ENCODE data around the gene ACSL1. TPM values are rescaled to one million over a fixed set of nuclear protein-coding genes. Genes with fewer than 3 reads are reported as not detected.

Gene ACSL1
- total and polyA plus RNA-seq, 2 of the 8 experiments (the other 6 are each of a cell fraction or from before 2014, with no cell fraction given), result 2.3 to 8.7 TPM

GRCh38 chr4:184824776-184825084 is 1.0 kb downstream of the ACSL1 start:
- H3K56ac ChIP-seq (replicated peaks; ENCODE audit: insufficient read length, low read depth, low read length), result no peak overlapping the region
- H3K9ac ChIP-seq (replicated peaks in 1 of 4; ENCODE audit: extremely low read depth in 1 of 4, low read depth in 3 of 4, low read length in 3 of 4), result no peak overlapping the region
- no peak overlapping the region for H3K18ac ChIP-seq (ENCODE audit: extremely low read depth, low read length)
- H3K79me2 ChIP-seq (ENCODE audit: control insufficient read depth in 1 of 2, insufficient read depth in 2 of 2, low read length in 2 of 2), result no peaks in the 10 kb centered on the region
- no peaks in the 10 kb centered on the region for H3K9me3 ChIP-seq (ENCODE audit: insufficient read depth in 2 of 2, low read depth in 1 of 2, low read length in 1 of 2)
- H2BK20ac ChIP-seq (ENCODE audit: low read length), result no peak overlapping the region
- H3K27ac ChIP-seq (ENCODE audit: low read depth, low read length), result no peak overlapping the region
- no peak overlapping the region for H4K8ac ChIP-seq (ENCODE audit: extremely low read depth, insufficient read depth, low read length)
- H2BK12ac ChIP-seq (ENCODE audit: low read depth, low read length), result no peak overlapping the region
- H3K36me3 ChIP-seq (ENCODE audit: control insufficient read depth in 2 of 4, insufficient read depth in 4 of 4, low read length in 3 of 4), result no peaks in the 10 kb centered on the region; a peak in 1 of 8 replicates
- H3K79me1 ChIP-seq (ENCODE audit: low read depth, low read length), result no peaks in the 10 kb centered on the region
- ChIA-PET POLR2A (ENCODE audit: partially characterized antibody) (interaction anchor here (1.4 kb wide), 1 partner anchor 11 kb away, joined by 9 read pairs; no protein-coding TSS in a partner anchor), CTCF (ENCODE audit: partially characterized antibody) (no interaction called here)
- H2AK5ac ChIP-seq (ENCODE audit: low read depth, low read length), result no peak overlapping the region
- H4K91ac ChIP-seq (replicated peaks; ENCODE audit: insufficient read length, low read length), result no peak overlapping the region
- no peak overlapping the region for H3K4ac ChIP-seq (replicated peaks; ENCODE audit: insufficient read length, low read depth, low read length)
- H3K27me3 ChIP-seq (replicated peaks in 1 of 4; ENCODE audit: control insufficient read depth in 3 of 4, extremely low read depth in 1 of 4, insufficient read depth in 3 of 4, low read length in 3 of 4), result peaks cover 19 to 44% (median 32%) of the 10 kb centered on the region in 4 experiments
- H3K4me2 ChIP-seq (ENCODE audit: insufficient read depth in 1 of 2, low read depth in 2 of 2, low read length in 2 of 2), result peak overlapping the region in 1 of 2 experiments; percentile 75; a peak in 1 of 4 replicates
- DNase-seq (ENCODE audit: low read depth in 1 of 2, low spot score in 2 of 2) (no peak), FAIRE-seq (no peak)
- TF ChIP-seq TCF12 (IDR thresholded peaks at IDR 0.05; ENCODE audit: low read depth, low read length) (no peak), POLR2AphosphoS5 (IDR thresholded peaks at IDR 0.05; ENCODE audit: low read depth, low read length) (no peak), KDM1A (IDR thresholded peaks at IDR 0.05; ENCODE audit: borderline replicate concordance, low read length) (no peak), SP1 (IDR thresholded peaks at IDR 0.05; ENCODE audit: low read depth, low read length) (no peak), ASH2L (IDR thresholded peaks at IDR 0.05; ENCODE audit: low read length) (no peak), GABPA (IDR thresholded peaks at IDR 0.05; ENCODE audit: borderline replicate concordance, insufficient read depth, low read length) (no peak), MAX (IDR thresholded peaks at IDR 0.05) (no peak), CTCF (IDR thresholded peaks at IDR 0.05; ENCODE audit: control extremely low read depth in 1 of 3, insufficient read depth in 1 of 3, low read depth in 1 of 3, low read length in 3 of 3) (no peak), CHD2 (IDR thresholded peaks at IDR 0.05; ENCODE audit: low read length) (no peak), SAP30 (IDR thresholded peaks at IDR 0.05; ENCODE audit: insufficient read depth, insufficient replicate concordance, low read length) (no peak), CBX5 (IDR thresholded peaks at IDR 0.05; ENCODE audit: low read depth, low read length) (no peak)
- no peak overlapping the region for H3K14ac ChIP-seq (ENCODE audit: insufficient read length)
- H4K20me1 ChIP-seq (replicated peaks in 1 of 2; ENCODE audit: control insufficient read depth in 1 of 2, insufficient read depth in 2 of 2, low read length in 2 of 2), result peaks cover 0 to 2% of the 10 kb centered on the region in 2 experiments
- H2BK5ac ChIP-seq (ENCODE audit: low read depth, low read length), result no peak overlapping the region
- no peak overlapping the region for H3K23ac ChIP-seq (ENCODE audit: insufficient read length)
- peaks cover 12% of the 10 kb centered on the region; the same call in 1 of the 2 replicates for H3K23me2 ChIP-seq (ENCODE audit: low read depth, low read length)
- WGBS, 2 experiments (ENCODE audit: extremely low coverage in 1 of 2, insufficient coverage in 1 of 2, insufficient read length in 1 of 2, insufficient replicate concordance in 2 of 2, low coverage in 1 of 2, low lambda C conversion rate in 2 of 2, missing lambda C conversion rate in 1 of 2), result 73% methylated on average over 6 of the region's 6 CpGs; no CpG with 5 or more reads in 1 of the 2 experiments
- no peak overlapping the region for H2AFZ ChIP-seq (ENCODE audit: low read length)
- no peak overlapping the region for H2BK15ac ChIP-seq (ENCODE audit: low read length)
- H4K5ac ChIP-seq (ENCODE audit: insufficient read length, low read depth, low read length), result no peak overlapping the region
- H3K4me1 ChIP-seq (replicated peaks in 1 of 4; ENCODE audit: control insufficient read depth in 3 of 4, insufficient read depth in 4 of 4, low read length in 3 of 4), result peaks cover 0 to 2% (median 0%) of the 10 kb centered on the region in 4 experiments; a peak in 4 of 7 replicates
- no peak overlapping the region for H2BK120ac ChIP-seq (replicated peaks; ENCODE audit: low read depth, low read length)
- H3K4me3 ChIP-seq (ENCODE audit: extremely low read depth in 1 of 4, insufficient read depth in 2 of 4, low read depth in 3 of 4, low read length in 4 of 4), result peak overlapping the region in 3 of 4 experiments; percentile 29 to 89 (median 51); a peak in 4 of 8 replicates

All from H1 (cell line).